ENCODE measurements around the gene TMEM31. TPM values are rescaled to one million over a fixed set of nuclear protein-coding genes. Genes with fewer than 3 reads are reported as not detected.
A peak's percentile ranks its signal among the peaks of the same experiment; 100 is the strongest.

TMEM31 gene
- total and polyA plus RNA-seq, 9 of the 15 experiments (the other 6 are each of a cell fraction or from before 2014, with no cell fraction given), result 0.18 TPM; not detected in 8

GRCh38 chrX:103686199-103687072 is 24.3 kb upstream of the TMEM31 start, which contains the start of gene MORF4L2:
TSS of gene MORF4L2 (minus strand) at chrX:103686699. CDS start at chrX:103677027, 9,672 bp downstream.
- ChIA-PET POLR2A (interaction anchor here (0.6 to 1.4 kb wide), 9 partner anchors 15 to 129 kb away, joined by 3 to 5 read pairs (median 3); no protein-coding TSS in a partner anchor), CTCF (ENCODE audit: low intra/inter-chr PET ratio) (interaction anchor here (0.7 kb wide), 1 partner anchor 450 kb away, joined by 3 read pairs; no protein-coding TSS in a partner anchor)
- H3K9me1 ChIP-seq (ENCODE audit: control insufficient read depth, insufficient read depth, low read length), result no peaks in the 10 kb centered on the region
- H3K4me2 ChIP-seq (ENCODE audit: insufficient read depth, low read length), result peak within 1 kb of the TSS; percentile 91
- peak within 1 kb of the TSS; percentile 96 to 98 for H3K9ac ChIP-seq (ENCODE audit: insufficient read depth in 1 of 2, low read depth in 2 of 2, low read length in 2 of 2)
- in situ Hi-C loops (cut with MboI), result no loop called here
- peak; percentile 84 to 94 (median 88) for DNase-seq (ENCODE audit: extremely low read depth in 1 of 4, low spot score in 3 of 4)
- peak within 1 kb of the TSS; percentile 63 for H3K4me3 ChIP-seq
- under 1% methylated on average over 35 of the region's 37 CpGs for WGBS (ENCODE audit: insufficient coverage, low coverage, missing lambda C conversion rate)
- H3K27ac ChIP-seq (ENCODE audit: extremely low read depth, low read depth, low read length), result peak within 1 kb of the TSS; percentile 99
- H3K9me3 ChIP-seq (replicated peaks; ENCODE audit: control insufficient read depth, insufficient read depth, low read depth, low read length), result no peaks in the 10 kb centered on the region
- intact Hi-C loops (cut with micrococcal nuclease), result loop anchor here (10.0 kb wide), 1 partner anchor 478 kb away; the partner anchor contains the start of gene FAM199X
- H3K36me3 ChIP-seq (ENCODE audit: control insufficient read depth, insufficient read depth, low read length), result peaks cover 35% of the 10 kb centered on the region
- peaks cover 0 to 4% of the 10 kb centered on the region in 2 experiments; a peak in 3 of 5 replicates for H3K4me1 ChIP-seq (replicated peaks in 1 of 2; ENCODE audit: control insufficient read depth in 2 of 2, insufficient read depth in 2 of 2, low read length in 2 of 2)
- H2AFZ ChIP-seq (ENCODE audit: low read depth, low read length), result peak within 1 kb of the TSS; percentile 98
- peak; percentile 99 for FAIRE-seq
- no peaks in the 10 kb centered on the region; the same call in 1 of the 2 replicates for H4K20me1 ChIP-seq (replicated peaks; ENCODE audit: control insufficient read depth, insufficient read depth, low read length)
- H3K79me2 ChIP-seq (ENCODE audit: control insufficient read depth, insufficient read depth, low read length), result peaks cover 30% of the 10 kb centered on the region
- peak; percentile 92 for ATAC-seq
- no peaks in the 10 kb centered on the region for H3K27me3 ChIP-seq (ENCODE audit: control insufficient read depth in 2 of 2, insufficient read depth in 2 of 2, low read length in 2 of 2)
- TSS peak; percentile 61 for BruUV-seq (replicated peaks)
- TF ChIP-seq BRF1 (IDR thresholded peaks at IDR 0.05; ENCODE audit: borderline replicate concordance, extremely low read depth, insufficient read length) (no peak), ZC3H4 (CRISPR knock-in tag; IDR thresholded peaks at IDR 0.05; ENCODE audit: borderline replicate concordance) (no peak), KLF16 (IDR thresholded peaks at IDR 0.05) (no peak), GATAD2A (IDR thresholded peaks at IDR 0.05) (no peak), POLR3G (IDR thresholded peaks at IDR 0.05; ENCODE audit: extremely low read depth, insufficient read length, insufficient replicate concordance) (no peak), ZNF764 (CRISPR knock-in tag; IDR thresholded peaks at IDR 0.05; ENCODE audit: low read depth) (no peak), ZNF551 (CRISPR knock-in tag; IDR thresholded peaks at IDR 0.05) (no peak), ELF2 (CRISPR knock-in tag; IDR thresholded peaks at IDR 0.05) (no peak), CEBPZ (IDR thresholded peaks at IDR 0.05; ENCODE audit: borderline replicate concordance, low read depth, low read length) (no peak; the same call in 1 of the 2 replicates), ELF4 (CRISPR knock-in tag; IDR thresholded peaks at IDR 0.05) (no peak), GTF3C2 (IDR thresholded peaks at IDR 0.05; ENCODE audit: borderline replicate concordance, extremely low read depth, insufficient read length) (no peak), MBD1 (CRISPR knock-in tag; IDR thresholded peaks at IDR 0.05) (no peak), MEF2D (tag; conservative IDR thresholded peaks at IDR 0.05; ENCODE audit: low read depth) (no peak)

All from K562 (cell line).